ENCODE data around the gene PLEKHA7.

The PLEKHA7 gene

GRCh38 chr11:16985297-16985696, 28.9 kb downstream of the PLEKHA7 start:
- H3K27ac ChIP-seq = no peak overlapping the region
- no peak for TF ChIP-seq CTCF (IDR thresholded peaks at IDR 0.05; ENCODE audit: low read depth, low read length)
- no peak for DNase-seq
- no peaks in the 10 kb centered on the region for H3K9me3 ChIP-seq (ENCODE audit: severe bottlenecking)
- peaks cover 19% of the 10 kb centered on the region for H3K36me3 ChIP-seq
- no peaks in the 10 kb centered on the region for H3K27me3 ChIP-seq (ENCODE audit: insufficient read depth, low read depth, severe bottlenecking)
- H3K4me3 ChIP-seq (ENCODE audit: low read depth, low read length) = no peak overlapping the region

- Histone ChIP-seq H3K27me3 (ENCODE audit: insufficient read depth, low read depth, severe bottlenecking) (no peaks in the 10 kb centered on the region), H3K4me3 (ENCODE audit: low read depth, low read length) (no peak overlapping the region), H3K36me3 (peaks cover 22% of the 10 kb centered on the region), H3K27ac (no peak overlapping the region), H3K9me3 (ENCODE audit: severe bottlenecking) (no peaks in the 10 kb centered on the region)
- DNase-seq = no peak
- TF ChIP-seq CTCF (IDR thresholded peaks at IDR 0.05; ENCODE audit: low read depth, low read length) = no peak
These were observed 30.0 kb downstream of the PLEKHA7 start for GRCh38 chr11:16984229-16984628.

GRCh38 chr11:16982809-16983208, 31.4 kb downstream of the PLEKHA7 start:
- no peak for TF ChIP-seq CTCF (IDR thresholded peaks at IDR 0.05; ENCODE audit: low read depth, low read length)
- peak overlapping the region; percentile 53; the same call in 1 of the 2 replicates for H3K27ac ChIP-seq
- H3K27me3 ChIP-seq (ENCODE audit: insufficient read depth, low read depth, severe bottlenecking) = no peaks in the 10 kb centered on the region

GRCh38 chr11:16982256-16982671, 31.9 kb downstream of the PLEKHA7 start:
- Histone ChIP-seq H3K36me3 (peaks cover 18% of the 10 kb centered on the region), H3K9me3 (ENCODE audit: severe bottlenecking) (no peaks in the 10 kb centered on the region), H3K27ac (peak overlapping the region; percentile 53), H3K27me3 (ENCODE audit: insufficient read depth, low read depth, severe bottlenecking) (no peaks in the 10 kb centered on the region), H3K4me3 (ENCODE audit: low read depth, low read length) (no peak overlapping the region)
- no peak for TF ChIP-seq CTCF (IDR thresholded peaks at IDR 0.05; ENCODE audit: low read depth, low read length)
- DNase-seq = no peak

More at GRCh38 chr11:16982809-16983208, 31.4 kb downstream of the PLEKHA7 start:
- H3K4me3 ChIP-seq (ENCODE audit: low read depth, low read length) = no peak overlapping the region
- peaks cover 18% of the 10 kb centered on the region for H3K36me3 ChIP-seq
- DNase-seq = no peak
- H3K9me3 ChIP-seq (ENCODE audit: severe bottlenecking) = no peaks in the 10 kb centered on the region

- no peak for DNase-seq
- Histone ChIP-seq H3K36me3 (peaks cover 18% of the 10 kb centered on the region), H3K9me3 (ENCODE audit: severe bottlenecking) (no peaks in the 10 kb centered on the region), H3K27ac (peak overlapping the region; percentile 53), H3K4me3 (ENCODE audit: low read depth, low read length) (no peak overlapping the region), H3K27me3 (ENCODE audit: insufficient read depth, low read depth, severe bottlenecking) (no peaks in the 10 kb centered on the region)
- TF ChIP-seq CTCF (IDR thresholded peaks at IDR 0.05; ENCODE audit: low read depth, low read length) = no peak
These were observed 32.5 kb downstream of the PLEKHA7 start for GRCh38 chr11:16981651-16982194.

Data from WERI-Rb-1 (cell line).